ENCODE data around the gene DNAAF9. TPM values are rescaled to one million over a fixed set of nuclear protein-coding genes. Genes with fewer than 3 reads are reported as not detected.

DNAAF9 gene
- total and polyA plus RNA-seq, 2 of the 4 experiments (the other 2 are of a cell fraction), result 7.9 to 8.2 TPM

DNA sequence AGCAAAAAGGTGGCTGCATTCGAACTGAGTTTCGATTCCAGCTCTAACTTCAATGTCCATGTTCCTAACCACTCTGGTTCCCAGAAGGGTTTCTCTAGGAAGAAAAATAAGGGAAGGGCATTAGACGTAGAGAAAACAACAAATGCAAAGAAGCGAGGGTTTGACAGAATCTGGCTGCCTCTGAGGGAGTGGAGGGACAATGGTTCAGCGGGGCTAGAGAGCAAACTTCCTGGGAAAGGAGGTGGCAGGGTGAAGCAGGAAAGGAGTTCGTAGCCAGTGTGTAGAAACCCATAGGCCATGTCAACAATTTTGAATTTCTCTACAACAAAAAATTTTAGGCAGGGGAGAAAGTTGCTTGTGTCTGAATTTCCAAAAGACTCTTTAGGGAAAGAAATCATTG lies 14.5 kb upstream of the DNAAF9 start:
- H3K18ac ChIP-seq (ENCODE audit: low read depth, low read length), result no peak overlapping the region
- BruUV-seq (replicated peaks), result no TSS peak
- dilution Hi-C loops (cut with HindIII; ENCODE audit: low sequenced_read_pairs, unreplicated experiment), result no loop called here
- DNase-seq, result no peak
- no peak overlapping the region for H4K5ac ChIP-seq (ENCODE audit: low read depth, low read length)
- H3K9ac ChIP-seq (ENCODE audit: low read depth, low read length), result no peak overlapping the region
- H3K9me3 ChIP-seq (ENCODE audit: control insufficient read depth, insufficient read depth, low read length), result no peaks in the 10 kb centered on the region
- H4K91ac ChIP-seq (ENCODE audit: insufficient read depth, low read depth, low read length), result no peak overlapping the region
- no peak overlapping the region for H3K27ac ChIP-seq (ENCODE audit: insufficient read depth, low read length)
- no peak overlapping the region for H2BK120ac ChIP-seq (ENCODE audit: low read depth, low read length)
- H3K9me1 ChIP-seq (ENCODE audit: insufficient read depth, low read length), result no peaks in the 10 kb centered on the region
- no peak overlapping the region for H2BK20ac ChIP-seq (ENCODE audit: low read depth, low read length)
- H2AK5ac ChIP-seq (ENCODE audit: low read depth, low read length), result no peak overlapping the region
- H4K20me1 ChIP-seq (ENCODE audit: insufficient read depth, low read length), result no peaks in the 10 kb centered on the region
- H2BK5ac ChIP-seq (ENCODE audit: low read depth, low read length, poor library complexity, severe bottlenecking), result no peak overlapping the region
- H3K36me3 ChIP-seq (ENCODE audit: control insufficient read depth, insufficient read depth, low read length), result no peaks in the 10 kb centered on the region
- H2BK15ac ChIP-seq (ENCODE audit: low read depth, low read length), result no peak overlapping the region
- POLR2A ChIA-PET (ENCODE audit: unreplicated experiment), result no interaction called here
- no peak overlapping the region for H3K56ac ChIP-seq (ENCODE audit: extremely low read depth, insufficient read depth, low read length)
- H3K4me2 ChIP-seq (ENCODE audit: low read depth, low read length), result no peak overlapping the region
- no peaks in the 10 kb centered on the region for H3K79me1 ChIP-seq (ENCODE audit: low read depth in 1 of 2, low read length in 2 of 2)
- CTCF ChIA-PET, result no interaction called here
- H3K14ac ChIP-seq (replicated peaks; ENCODE audit: low read depth, low read length), result no peak overlapping the region
- no peak for ATAC-seq (ENCODE audit: low read depth)
- H2AFZ ChIP-seq (replicated peaks; ENCODE audit: low read length, poor library complexity), result no peak overlapping the region
- no peak overlapping the region for H3K4me3 ChIP-seq (ENCODE audit: insufficient read depth, low read depth, low read length)
- no peak overlapping the region for H4K8ac ChIP-seq (ENCODE audit: low read depth in 2 of 2, low read length in 2 of 2)
- H3K27me3 ChIP-seq (ENCODE audit: control insufficient read depth, insufficient read depth, low read length), result peaks cover 3% of the 10 kb centered on the region; the same call in 1 of the 2 replicates
- H3K4ac ChIP-seq (ENCODE audit: low read depth, low read length), result no peak overlapping the region
- no peak for TF ChIP-seq RCOR1 (IDR thresholded peaks at IDR 0.05; ENCODE audit: insufficient replicate concordance, low read length)
- TF ChIP-seq NFE2L2 (IDR thresholded peaks at IDR 0.05; ENCODE audit: low read depth, low read length), result no peak
- TF ChIP-seq RFX5 (IDR thresholded peaks at IDR 0.05; ENCODE audit: low read depth, low read length), result no peak
- TF ChIP-seq, protein P1, sequence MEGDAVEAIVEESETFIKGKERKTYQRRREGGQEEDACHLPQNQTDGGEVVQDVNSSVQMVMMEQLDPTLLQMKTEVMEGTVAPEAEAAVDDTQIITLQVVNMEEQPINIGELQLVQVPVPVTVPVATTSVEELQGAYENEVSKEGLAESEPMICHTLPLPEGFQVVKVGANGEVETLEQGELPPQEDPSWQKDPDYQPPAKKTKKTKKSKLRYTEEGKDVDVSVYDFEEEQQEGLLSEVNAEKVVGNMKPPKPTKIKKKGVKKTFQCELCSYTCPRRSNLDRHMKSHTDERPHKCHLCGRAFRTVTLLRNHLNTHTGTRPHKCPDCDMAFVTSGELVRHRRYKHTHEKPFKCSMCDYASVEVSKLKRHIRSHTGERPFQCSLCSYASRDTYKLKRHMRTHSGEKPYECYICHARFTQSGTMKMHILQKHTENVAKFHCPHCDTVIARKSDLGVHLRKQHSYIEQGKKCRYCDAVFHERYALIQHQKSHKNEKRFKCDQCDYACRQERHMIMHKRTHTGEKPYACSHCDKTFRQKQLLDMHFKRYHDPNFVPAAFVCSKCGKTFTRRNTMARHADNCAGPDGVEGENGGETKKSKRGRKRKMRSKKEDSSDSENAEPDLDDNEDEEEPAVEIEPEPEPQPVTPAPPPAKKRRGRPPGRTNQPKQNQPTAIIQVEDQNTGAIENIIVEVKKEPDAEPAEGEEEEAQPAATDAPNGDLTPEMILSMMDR (conservative IDR thresholded peaks at IDR 0.05; ENCODE audit: low read depth, low read length), result no peak
- no peak for TF ChIP-seq BHLHE40 (IDR thresholded peaks at IDR 0.05; ENCODE audit: low read depth, low read length)
- TF ChIP-seq MAZ (IDR thresholded peaks at IDR 0.05; ENCODE audit: borderline replicate concordance, low read depth, low read length), result no peak
- no peak for TF ChIP-seq RAD21 (IDR thresholded peaks at IDR 0.05; ENCODE audit: low read length)
- no peak for TF ChIP-seq SMC3 (IDR thresholded peaks at IDR 0.05; ENCODE audit: low read depth, low read length)
- no CpG with 5 or more reads among the region's 6 CpGs for WGBS, 2 experiments (ENCODE audit: extremely low coverage in 2 of 2, insufficient read length in 1 of 2)
- no peak overlapping the region for H3K23ac ChIP-seq (ENCODE audit: low read depth, low read length)
- no peak overlapping the region for H2AK9ac ChIP-seq (replicated peaks; ENCODE audit: low read depth, low read length, poor library complexity)
- in situ Hi-C loops (cut with MboI; ENCODE audit: low sequenced_read_pairs), result no loop called here
- H3K4me1 ChIP-seq (ENCODE audit: control insufficient read depth, insufficient read depth, low read length), result no peaks in the 10 kb centered on the region
- intact Hi-C loops (cut with micrococcal nuclease), result loop anchor here (5.0 kb wide), 1 partner anchor 1055 kb away; no protein-coding TSS in a partner anchor

Data from IMR-90 (cell line).